Caki2 (cell line): Measurements from ENCODE around the gene TULP4. TPM values are rescaled to one million over a fixed set of nuclear protein-coding genes. Genes with fewer than 3 reads are reported as not detected.

Experiments
- DNase-seq: peaks from one replicate; pipeline ENCODE4 v3.0.0-alpha.2; 2015; ENCODE audit warnings: low read depth
- in situ Hi-C: cut with HindIII; loops from 2 replicates; pipeline ENCODE4 v1.10.0; 2016; ENCODE audit warnings: low sequenced_read_pairs, low pct_unique_long_range_greater_than_20kb, mixed read lengths
- total RNA-seq: library from RNA; depleted of rRNA; stranded (reverse); fragments of >200 nt; shearing (Covaris generic); gene quantifications from 2 replicates; pipeline ENCODE4 v1.2.3, GENCODE V29; 2014; ENCODE audit warnings: low replicate concordance

TULP4 gene
- total RNA-seq, 1 experiment from 2014 or later, result 36.0 TPM

- no peak for DNase-seq
- in situ Hi-C loops, result no loop called here
Measured at GRCh38 chr6:158422629-158423238, 110.5 kb downstream of the TULP4 start.

- no peak for DNase-seq
- in situ Hi-C loops, result no loop called here
Measured at GRCh38 chr6:158431036-158431435, 118.8 kb downstream of the TULP4 start.

- no peak for DNase-seq
- in situ Hi-C loops, result no loop called here
Measured at GRCh38 chr6:158431560-158431959, 119.3 kb downstream of the TULP4 start.

- in situ Hi-C loops, result no loop called here
- DNase-seq, result no peak
Measured at GRCh38 chr6:158437571-158437970, 125.3 kb downstream of the TULP4 start.

GRCh38 chr6:158438226-158438625, 126.0 kb downstream of the TULP4 start:
- DNase-seq, result no peak

GRCh38 chr6:158439255-158439654, 127.0 kb downstream of the TULP4 start:
- in situ Hi-C loops, result no loop called here
- DNase-seq, result no peak

More at GRCh38 chr6:158438226-158438625, 126.0 kb downstream of the TULP4 start:
- in situ Hi-C loops, result no loop called here

GRCh38 chr6:158441716-158442215, 129.5 kb downstream of the TULP4 start:
- in situ Hi-C loops, result no loop called here
- DNase-seq, result no peak

- DNase-seq, result no peak
- in situ Hi-C loops, result no loop called here
Measured at GRCh38 chr6:158442306-158442705, 130.0 kb downstream of the TULP4 start.

GRCh38 chr6:158445426-158446085, 133.3 kb downstream of the TULP4 start:
- DNase-seq, result no peak
- in situ Hi-C loops, result no loop called here

- DNase-seq, result no peak
- in situ Hi-C loops, result no loop called here
Measured at GRCh38 chr6:158448856-158449255, 136.6 kb downstream of the TULP4 start.

- in situ Hi-C loops, result no loop called here
- DNase-seq, result no peak
Measured at GRCh38 chr6:158452191-158452590, 139.9 kb downstream of the TULP4 start.

- no peak for DNase-seq
- in situ Hi-C loops, result no loop called here
Measured at GRCh38 chr6:158457131-158457530, 144.9 kb downstream of the TULP4 start.

- DNase-seq, result no peak
- in situ Hi-C loops, result no loop called here
Measured at GRCh38 chr6:158457616-158458278, 145.5 kb downstream of the TULP4 start.

GRCh38 chr6:158459726-158460125, 147.5 kb downstream of the TULP4 start:
- no peak for DNase-seq
- in situ Hi-C loops, result no loop called here

- DNase-seq, result no peak
- in situ Hi-C loops, result no loop called here
Measured at GRCh38 chr6:158460602-158461169, 148.4 kb downstream of the TULP4 start.

GRCh38 chr6:158461954-158462353, 149.7 kb downstream of the TULP4 start:
- in situ Hi-C loops, result no loop called here
- no peak for DNase-seq

GRCh38 chr6:158464483-158464882, 152.2 kb downstream of the TULP4 start:
- DNase-seq, result no peak
- in situ Hi-C loops, result no loop called here

- in situ Hi-C loops, result no loop called here
- DNase-seq, result no peak
Measured at GRCh38 chr6:158465257-158465656, 153.0 kb downstream of the TULP4 start.

GRCh38 chr6:158465747-158466146, 153.5 kb downstream of the TULP4 start:
- DNase-seq, result no peak
- in situ Hi-C loops, result no loop called here
